Measurements from ENCODE around the gene GUCA1A. TPM values are rescaled to one million over a fixed set of nuclear protein-coding genes. Genes with fewer than 3 reads are reported as not detected.

The GUCA1A gene
- total RNA-seq, 1 experiment from 2014 or later, result not detected

DNA sequence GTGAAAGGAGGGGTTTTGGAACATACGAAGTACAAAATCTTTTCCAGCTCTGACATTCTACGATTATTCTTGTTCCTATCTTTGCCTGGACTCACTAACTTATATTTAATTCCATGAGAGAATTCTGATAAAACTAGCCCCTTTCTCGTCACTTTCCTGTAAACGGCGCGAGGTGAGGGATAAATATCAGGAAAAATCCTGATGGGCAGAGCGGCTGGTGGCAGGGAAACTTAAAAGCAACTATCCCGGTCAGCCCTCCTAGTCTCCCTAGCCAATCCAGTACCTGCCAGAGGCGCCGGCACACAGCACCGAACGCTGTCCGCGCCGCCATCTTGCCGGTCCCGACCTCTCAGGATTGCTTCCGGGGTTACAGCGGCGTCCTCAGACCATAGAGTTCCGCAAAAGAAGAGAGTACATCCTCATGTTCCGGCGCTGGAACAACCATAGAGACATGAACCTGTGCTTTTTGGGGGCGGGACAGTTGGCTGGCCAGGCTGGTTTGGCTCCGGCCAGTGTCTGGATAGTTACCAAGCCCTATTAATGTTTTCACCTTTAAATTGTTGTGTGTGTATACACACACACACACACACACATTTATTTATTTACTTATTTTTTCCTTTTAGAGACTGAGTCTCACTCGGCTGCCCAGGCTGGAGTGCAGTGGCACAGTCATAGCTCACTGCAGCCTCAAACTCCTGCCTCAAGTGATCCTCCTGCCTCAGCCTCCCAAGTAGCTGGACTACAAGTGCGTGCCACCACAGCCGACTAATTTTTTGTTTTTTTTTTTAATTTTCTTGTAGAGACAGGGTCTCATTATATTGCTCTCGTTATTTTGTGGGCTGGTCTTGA, 44.6 kb downstream of the GUCA1A start, which contains the start of gene MRPS10 (continued):
- TF ChIP-seq, protein P1, sequence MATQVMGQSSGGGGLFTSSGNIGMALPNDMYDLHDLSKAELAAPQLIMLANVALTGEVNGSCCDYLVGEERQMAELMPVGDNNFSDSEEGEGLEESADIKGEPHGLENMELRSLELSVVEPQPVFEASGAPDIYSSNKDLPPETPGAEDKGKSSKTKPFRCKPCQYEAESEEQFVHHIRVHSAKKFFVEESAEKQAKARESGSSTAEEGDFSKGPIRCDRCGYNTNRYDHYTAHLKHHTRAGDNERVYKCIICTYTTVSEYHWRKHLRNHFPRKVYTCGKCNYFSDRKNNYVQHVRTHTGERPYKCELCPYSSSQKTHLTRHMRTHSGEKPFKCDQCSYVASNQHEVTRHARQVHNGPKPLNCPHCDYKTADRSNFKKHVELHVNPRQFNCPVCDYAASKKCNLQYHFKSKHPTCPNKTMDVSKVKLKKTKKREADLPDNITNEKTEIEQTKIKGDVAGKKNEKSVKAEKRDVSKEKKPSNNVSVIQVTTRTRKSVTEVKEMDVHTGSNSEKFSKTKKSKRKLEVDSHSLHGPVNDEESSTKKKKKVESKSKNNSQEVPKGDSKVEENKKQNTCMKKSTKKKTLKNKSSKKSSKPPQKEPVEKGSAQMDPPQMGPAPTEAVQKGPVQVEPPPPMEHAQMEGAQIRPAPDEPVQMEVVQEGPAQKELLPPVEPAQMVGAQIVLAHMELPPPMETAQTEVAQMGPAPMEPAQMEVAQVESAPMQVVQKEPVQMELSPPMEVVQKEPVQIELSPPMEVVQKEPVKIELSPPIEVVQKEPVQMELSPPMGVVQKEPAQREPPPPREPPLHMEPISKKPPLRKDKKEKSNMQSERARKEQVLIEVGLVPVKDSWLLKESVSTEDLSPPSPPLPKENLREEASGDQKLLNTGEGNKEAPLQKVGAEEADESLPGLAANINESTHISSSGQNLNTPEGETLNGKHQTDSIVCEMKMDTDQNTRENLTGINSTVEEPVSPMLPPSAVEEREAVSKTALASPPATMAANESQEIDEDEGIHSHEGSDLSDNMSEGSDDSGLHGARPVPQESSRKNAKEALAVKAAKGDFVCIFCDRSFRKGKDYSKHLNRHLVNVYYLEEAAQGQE (IDR thresholded peaks at IDR 0.05; ENCODE audit: low read depth), result no peak
- TF ChIP-seq TCF7L2 (IDR thresholded peaks at IDR 0.05; ENCODE audit: borderline replicate concordance, extremely low read depth, insufficient read depth, insufficient read length), result no peak
- TF ChIP-seq, protein P2, sequence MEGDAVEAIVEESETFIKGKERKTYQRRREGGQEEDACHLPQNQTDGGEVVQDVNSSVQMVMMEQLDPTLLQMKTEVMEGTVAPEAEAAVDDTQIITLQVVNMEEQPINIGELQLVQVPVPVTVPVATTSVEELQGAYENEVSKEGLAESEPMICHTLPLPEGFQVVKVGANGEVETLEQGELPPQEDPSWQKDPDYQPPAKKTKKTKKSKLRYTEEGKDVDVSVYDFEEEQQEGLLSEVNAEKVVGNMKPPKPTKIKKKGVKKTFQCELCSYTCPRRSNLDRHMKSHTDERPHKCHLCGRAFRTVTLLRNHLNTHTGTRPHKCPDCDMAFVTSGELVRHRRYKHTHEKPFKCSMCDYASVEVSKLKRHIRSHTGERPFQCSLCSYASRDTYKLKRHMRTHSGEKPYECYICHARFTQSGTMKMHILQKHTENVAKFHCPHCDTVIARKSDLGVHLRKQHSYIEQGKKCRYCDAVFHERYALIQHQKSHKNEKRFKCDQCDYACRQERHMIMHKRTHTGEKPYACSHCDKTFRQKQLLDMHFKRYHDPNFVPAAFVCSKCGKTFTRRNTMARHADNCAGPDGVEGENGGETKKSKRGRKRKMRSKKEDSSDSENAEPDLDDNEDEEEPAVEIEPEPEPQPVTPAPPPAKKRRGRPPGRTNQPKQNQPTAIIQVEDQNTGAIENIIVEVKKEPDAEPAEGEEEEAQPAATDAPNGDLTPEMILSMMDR (IDR thresholded peaks at IDR 0.05 in 2 of 3, conservative IDR thresholded peaks at IDR 0.05 in 1 of 3; ENCODE audit: borderline replicate concordance in 1 of 3, insufficient read depth in 1 of 3, low read depth in 2 of 3, low read length in 2 of 3), result no peak
- peak; percentile 75 for TF ChIP-seq EGR1 (IDR thresholded peaks at IDR 0.05; ENCODE audit: low read depth)
- TF ChIP-seq, protein P3, sequence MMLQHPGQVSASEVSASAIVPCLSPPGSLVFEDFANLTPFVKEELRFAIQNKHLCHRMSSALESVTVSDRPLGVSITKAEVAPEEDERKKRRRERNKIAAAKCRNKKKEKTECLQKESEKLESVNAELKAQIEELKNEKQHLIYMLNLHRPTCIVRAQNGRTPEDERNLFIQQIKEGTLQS (IDR thresholded peaks at IDR 0.05), result no peak
- TF ChIP-seq SRF (IDR thresholded peaks at IDR 0.05; ENCODE audit: low read depth), result 0 out of 2 replicates have a peak, but pooled peaks have one; percentile 49
- no peak for TF ChIP-seq EZH2 (IDR thresholded peaks at IDR 0.05)
- TF ChIP-seq, protein P4, sequence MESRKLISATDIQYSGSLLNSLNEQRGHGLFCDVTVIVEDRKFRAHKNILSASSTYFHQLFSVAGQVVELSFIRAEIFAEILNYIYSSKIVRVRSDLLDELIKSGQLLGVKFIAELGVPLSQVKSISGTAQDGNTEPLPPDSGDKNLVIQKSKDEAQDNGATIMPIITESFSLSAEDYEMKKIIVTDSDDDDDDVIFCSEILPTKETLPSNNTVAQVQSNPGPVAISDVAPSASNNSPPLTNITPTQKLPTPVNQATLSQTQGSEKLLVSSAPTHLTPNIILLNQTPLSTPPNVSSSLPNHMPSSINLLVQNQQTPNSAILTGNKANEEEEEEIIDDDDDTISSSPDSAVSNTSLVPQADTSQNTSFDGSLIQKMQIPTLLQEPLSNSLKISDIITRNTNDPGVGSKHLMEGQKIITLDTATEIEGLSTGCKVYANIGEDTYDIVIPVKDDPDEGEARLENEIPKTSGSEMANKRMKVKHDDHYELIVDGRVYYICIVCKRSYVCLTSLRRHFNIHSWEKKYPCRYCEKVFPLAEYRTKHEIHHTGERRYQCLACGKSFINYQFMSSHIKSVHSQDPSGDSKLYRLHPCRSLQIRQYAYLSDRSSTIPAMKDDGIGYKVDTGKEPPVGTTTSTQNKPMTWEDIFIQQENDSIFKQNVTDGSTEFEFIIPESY (IDR thresholded peaks at IDR 0.05; ENCODE audit: extremely low read depth, insufficient replicate concordance, low read length), result peak; percentile 60
- TF ChIP-seq CEBPB (IDR thresholded peaks at IDR 0.05; ENCODE audit: low read depth), result 0 out of 2 replicates have a peak, but pooled peaks have one; percentile 13
